ENCODE measurements around the gene CHD9.

The CHD9 gene

DNA sequence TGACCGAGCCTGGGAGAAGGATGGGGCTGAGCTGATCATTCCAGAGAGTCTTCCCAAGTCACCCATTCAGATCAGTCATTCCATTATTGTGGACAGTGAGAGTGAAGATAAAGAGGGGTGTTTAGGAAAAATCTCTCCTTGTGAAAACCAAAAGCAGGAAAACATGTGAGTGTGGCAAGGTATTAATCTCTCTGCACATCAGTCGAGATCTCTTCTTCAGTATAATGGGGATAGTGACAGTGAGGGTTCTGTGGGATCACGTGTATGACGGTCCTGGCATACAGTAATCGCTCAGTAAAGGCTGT lies 35.4 kb downstream of the CHD9 start:
- ChIA-PET POLR2A (interaction anchor here (0.5 to 3.1 kb wide), 8 partner anchors 9 to 118 kb away, joined by 3 to 29 read pairs (median 8); partner anchors contain the start of gene CHD9), CTCF (interaction anchor here (0.6 to 1.0 kb wide), 2 partner anchors 10 to 117 kb away, joined by 3 read pairs; no protein-coding TSS in a partner anchor)
- no peak for DNase-seq (ENCODE audit: low read depth, low spot score)
- no peak for TF ChIP-seq CTCF (IDR thresholded peaks at IDR 0.05; ENCODE audit: insufficient read depth, low read length, missing control alignments)
- H3K4me3 ChIP-seq (ENCODE audit: low read depth, low read length): 0 out of 2 replicates have a peak overlapping the region, but pooled peaks have one; percentile 21

GRCh38 chr16:53090591-53091411 lies 36.0 kb downstream of the CHD9 start:
- peak; percentile 97 for DNase-seq (ENCODE audit: low read depth, low spot score)
- ChIA-PET CTCF (interaction anchor here (0.6 to 1.2 kb wide), 3 partner anchors 11 to 116 kb away, joined by 3 to 6 read pairs (median 3); no protein-coding TSS in a partner anchor), POLR2A (interaction anchor here (0.5 to 3.1 kb wide), 9 partner anchors 8 to 413 kb away, joined by 3 to 29 read pairs (median 5); partner anchors contain the start of gene CHD9)
- no peak for TF ChIP-seq CTCF (IDR thresholded peaks at IDR 0.05; ENCODE audit: insufficient read depth, low read length, missing control alignments)
- peak overlapping the region; percentile 21 for H3K4me3 ChIP-seq (ENCODE audit: low read depth, low read length)

- POLR2A ChIA-PET: interaction anchor here (0.6 to 3.1 kb wide), 7 partner anchors 8 to 413 kb away, joined by 3 to 29 read pairs (median 12); partner anchors contain the start of gene CHD9
- no peak for TF ChIP-seq CTCF (IDR thresholded peaks at IDR 0.05; ENCODE audit: insufficient read depth, low read length, missing control alignments)
- CTCF ChIA-PET: interaction anchor here (1.0 to 1.2 kb wide), 3 partner anchors 36 to 116 kb away, joined by 3 to 6 read pairs (median 5); partner anchors contain the start of gene CHD9
- peak; percentile 81 for DNase-seq (ENCODE audit: low read depth, low spot score)
- H3K4me3 ChIP-seq (ENCODE audit: low read depth, low read length): peak overlapping the region; percentile 21
Measured at GRCh38 chr16:53091466-53092211, 36.8 kb downstream of the CHD9 start.

GRCh38 chr16:53092284-53092683 lies 37.5 kb downstream of the CHD9 start:
- no peak for TF ChIP-seq CTCF (IDR thresholded peaks at IDR 0.05; ENCODE audit: insufficient read depth, low read length, missing control alignments)
- no peak overlapping the region; the same call in 1 of the 2 replicates for H3K4me3 ChIP-seq (ENCODE audit: low read depth, low read length)
- CTCF ChIA-PET: interaction anchor here (1.0 kb wide), 1 partner anchor 37 kb away, joined by 5 read pairs; the partner anchor contains the start of gene CHD9
- no peak for DNase-seq (ENCODE audit: low read depth, low spot score)
- POLR2A ChIA-PET: interaction anchor here (2.4 to 3.1 kb wide), 2 partner anchors 12 to 37 kb away, joined by 14 to 29 read pairs; no protein-coding TSS in a partner anchor

DNA sequence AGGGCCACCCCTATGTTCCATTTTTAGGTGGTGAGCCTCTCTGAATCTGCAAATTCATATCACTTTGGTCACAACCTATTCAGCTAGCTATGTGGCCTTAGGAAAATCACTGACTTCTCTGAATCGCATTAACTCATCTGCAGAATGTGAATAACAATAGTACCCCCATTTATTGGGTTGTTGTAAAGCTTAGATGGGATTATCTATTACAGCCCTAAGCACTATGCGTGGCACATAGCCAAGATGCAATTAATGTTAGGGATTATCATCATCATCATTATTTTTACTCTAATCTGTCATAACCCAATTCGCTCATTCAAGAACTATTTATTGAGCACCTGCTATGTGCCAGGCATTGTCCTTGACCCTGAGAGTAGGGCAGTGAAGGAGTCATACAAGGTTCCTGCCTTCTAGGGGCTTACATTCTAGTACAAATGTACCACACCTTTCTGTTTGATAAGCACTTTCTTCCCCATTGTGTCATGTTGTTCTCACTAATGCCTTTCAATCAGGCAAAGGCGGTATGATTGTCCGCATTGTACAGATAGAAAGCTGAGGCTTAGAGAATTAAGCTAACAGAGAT lies 38.5 kb downstream of the CHD9 start:
- DNase-seq (ENCODE audit: low read depth, low spot score): no peak
- TF ChIP-seq CTCF (IDR thresholded peaks at IDR 0.05; ENCODE audit: insufficient read depth, low read length, missing control alignments): no peak
- POLR2A ChIA-PET: no interaction called here
- no peak overlapping the region for H3K4me3 ChIP-seq (ENCODE audit: low read depth, low read length)
- CTCF ChIA-PET: interaction anchor here (0.7 to 1.2 kb wide), 3 partner anchors 13 to 114 kb away, joined by 3 read pairs; no protein-coding TSS in a partner anchor
